ENCODE results near the gene CACNA1B.
"Not testable (repeated sequence)": the region's sequence is repeated elsewhere in the genome, so short reads cannot be mapped to it uniquely, and the experiment has no call there.

- not testable (repeated sequence) for TF ChIP-seq EZH2 (optimal IDR thresholded peaks at IDR 0.05; ENCODE audit: low read depth, low read length); EZH2phosphoT487 (IDR thresholded peaks at IDR 0.05; ENCODE audit: low read length)
- peak; percentile 33 for TF ChIP-seq CTCF (IDR thresholded peaks at IDR 0.05; ENCODE audit: low read length)
These were observed 248.7 kb downstream of the CACNA1B start for GRCh38 chr9:138126090-138126857.
